LNCAP (cell line): Measurements from ENCODE around the gene DIAPH1.

Source experiments
- TF ChIP-seq, protein P1 (sequence below): fragments of 450-650 bp; IDR thresholded peaks from 2 replicates; pipeline ENCODE4 v1.5.1; 2017; ENCODE audit warnings: mild to moderate bottlenecking

The DIAPH1 gene

DNA sequence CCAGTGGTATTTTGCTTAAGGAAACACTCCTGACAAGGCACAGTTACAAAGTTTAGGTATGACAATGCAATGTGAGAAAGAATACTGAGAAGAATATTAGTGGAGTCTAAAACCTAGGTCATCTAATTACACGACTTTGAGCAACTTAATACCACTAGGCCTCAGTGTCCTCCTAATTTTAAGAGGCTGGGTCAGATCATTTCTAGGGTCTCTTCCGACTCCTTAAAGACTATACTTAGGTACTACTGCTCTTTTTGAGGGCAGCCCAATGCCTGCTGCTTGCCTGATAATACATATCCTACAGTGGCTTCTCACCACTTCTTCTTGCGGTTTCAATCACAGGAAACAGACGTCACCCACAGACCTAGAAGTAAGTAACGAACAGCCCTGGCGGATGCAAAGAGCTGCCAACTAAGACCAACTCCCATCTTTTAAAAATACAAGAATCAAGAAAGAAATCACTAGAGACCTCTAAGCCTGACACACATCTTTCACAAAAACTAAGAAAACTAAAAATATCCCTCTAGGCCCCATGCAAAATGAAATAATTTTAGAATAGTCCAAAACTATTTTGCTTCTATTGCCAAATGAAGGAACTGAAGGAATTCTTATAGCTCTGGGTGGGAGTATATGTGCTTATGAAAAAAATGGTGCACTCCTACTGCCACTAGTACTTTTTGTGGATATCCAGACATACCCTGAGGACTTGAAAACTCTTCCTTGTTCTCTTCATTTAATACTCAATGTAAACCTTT is 13.1 kb downstream of the DIAPH1 start:
- TF ChIP-seq, protein P1, sequence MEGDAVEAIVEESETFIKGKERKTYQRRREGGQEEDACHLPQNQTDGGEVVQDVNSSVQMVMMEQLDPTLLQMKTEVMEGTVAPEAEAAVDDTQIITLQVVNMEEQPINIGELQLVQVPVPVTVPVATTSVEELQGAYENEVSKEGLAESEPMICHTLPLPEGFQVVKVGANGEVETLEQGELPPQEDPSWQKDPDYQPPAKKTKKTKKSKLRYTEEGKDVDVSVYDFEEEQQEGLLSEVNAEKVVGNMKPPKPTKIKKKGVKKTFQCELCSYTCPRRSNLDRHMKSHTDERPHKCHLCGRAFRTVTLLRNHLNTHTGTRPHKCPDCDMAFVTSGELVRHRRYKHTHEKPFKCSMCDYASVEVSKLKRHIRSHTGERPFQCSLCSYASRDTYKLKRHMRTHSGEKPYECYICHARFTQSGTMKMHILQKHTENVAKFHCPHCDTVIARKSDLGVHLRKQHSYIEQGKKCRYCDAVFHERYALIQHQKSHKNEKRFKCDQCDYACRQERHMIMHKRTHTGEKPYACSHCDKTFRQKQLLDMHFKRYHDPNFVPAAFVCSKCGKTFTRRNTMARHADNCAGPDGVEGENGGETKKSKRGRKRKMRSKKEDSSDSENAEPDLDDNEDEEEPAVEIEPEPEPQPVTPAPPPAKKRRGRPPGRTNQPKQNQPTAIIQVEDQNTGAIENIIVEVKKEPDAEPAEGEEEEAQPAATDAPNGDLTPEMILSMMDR: no peak

DNA sequence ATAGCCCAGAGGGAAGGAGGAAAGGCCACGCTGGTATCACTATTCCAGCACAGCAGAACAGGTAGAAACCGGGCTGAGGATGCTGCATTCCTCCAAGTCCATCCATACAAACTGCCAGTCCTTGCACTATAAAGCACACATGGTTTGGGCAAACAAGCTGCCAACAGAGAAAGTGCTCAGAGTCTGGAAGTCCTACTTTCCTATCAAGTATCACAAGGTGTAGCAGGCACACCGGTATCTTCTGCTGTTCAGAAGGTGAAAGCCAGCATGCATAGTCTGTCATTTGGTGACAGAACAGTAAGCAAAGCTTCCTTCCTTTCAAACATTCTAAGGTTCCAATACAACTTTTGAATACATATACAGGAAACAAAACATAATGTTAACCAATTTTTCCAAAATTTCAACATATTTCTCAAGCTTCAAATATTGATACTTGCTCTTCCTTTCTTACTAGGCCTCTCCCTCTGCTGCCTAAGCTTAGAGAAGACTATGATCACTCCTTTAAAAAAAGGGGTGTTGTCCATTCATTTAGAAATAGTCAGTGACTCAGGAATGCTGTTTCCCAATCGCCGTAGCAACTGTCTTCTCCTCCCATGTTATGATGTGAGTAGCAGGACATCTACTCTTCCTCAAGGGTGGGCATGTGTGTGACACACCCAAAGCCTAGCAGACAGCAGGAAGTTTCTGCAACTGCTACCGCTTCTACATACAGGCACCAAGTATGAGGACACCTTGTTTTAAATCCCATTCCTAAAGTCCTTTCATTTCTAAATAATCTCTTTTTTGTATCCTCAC is 14.7 kb downstream of the DIAPH1 start:
- TF ChIP-seq, protein P1: no peak

DNA sequence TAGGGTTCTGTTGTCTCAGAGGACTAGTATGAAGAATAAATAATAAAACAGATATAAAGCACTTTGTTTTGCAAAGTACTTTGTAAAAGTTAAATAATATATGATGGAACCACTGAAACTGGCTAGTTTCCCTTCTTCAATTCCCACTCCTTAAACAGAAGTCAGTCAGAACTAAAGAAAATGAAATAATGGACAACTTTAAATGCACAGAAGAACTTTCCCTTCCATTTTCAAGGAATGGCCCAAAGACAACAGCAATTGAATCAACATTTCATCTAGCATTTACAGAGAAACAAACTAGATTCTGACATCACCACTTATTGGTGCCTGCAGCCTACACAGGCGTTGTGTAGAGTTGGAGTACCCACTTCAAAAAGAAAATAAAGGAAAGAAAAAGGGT is 16.2 kb downstream of the DIAPH1 start:
- TF ChIP-seq, protein P1: no peak

DNA sequence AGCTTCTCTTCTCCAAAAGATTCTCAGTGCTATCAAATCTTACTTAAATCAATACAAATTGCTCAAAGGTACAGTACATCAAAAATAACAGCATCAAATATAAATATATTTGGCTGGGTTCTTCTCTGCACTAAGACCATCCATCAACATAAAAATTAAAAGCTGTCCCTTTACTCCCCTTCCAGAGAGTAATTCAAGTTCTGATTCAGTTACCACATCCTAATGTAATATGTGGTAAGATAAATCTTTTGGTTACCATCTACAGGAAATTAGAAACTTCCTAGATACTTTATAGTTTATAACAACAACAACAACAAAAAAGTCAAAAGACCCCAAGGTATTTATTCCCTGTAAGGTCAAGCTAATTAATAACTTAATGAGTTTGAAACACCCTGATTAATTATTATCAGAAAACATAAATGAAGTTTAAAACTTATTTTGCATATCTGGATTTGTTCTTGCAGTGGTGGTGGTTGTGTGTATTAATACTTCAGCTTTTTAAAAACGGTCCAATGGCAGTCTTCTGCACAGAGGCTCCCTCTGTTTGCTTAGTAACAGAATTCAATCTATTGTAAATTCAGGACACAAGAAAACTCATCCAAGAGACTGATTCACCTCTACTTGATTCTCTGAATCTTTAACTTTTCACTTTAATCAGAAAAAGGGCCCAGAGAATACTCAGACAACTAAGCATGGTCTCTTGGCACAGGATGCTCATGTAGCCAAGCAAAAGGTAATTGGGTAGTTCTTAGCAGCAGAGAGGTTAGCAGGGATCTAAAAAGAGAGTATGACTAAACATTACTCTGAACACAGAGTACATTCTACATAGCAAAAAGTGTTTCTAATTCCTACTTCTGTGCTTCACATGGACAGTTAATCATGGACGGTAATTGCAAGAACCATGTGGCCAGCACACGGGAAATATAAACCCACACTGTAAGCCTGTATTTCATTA is 20.1 kb downstream of the DIAPH1 start:
- TF ChIP-seq, protein P1: no peak

DNA sequence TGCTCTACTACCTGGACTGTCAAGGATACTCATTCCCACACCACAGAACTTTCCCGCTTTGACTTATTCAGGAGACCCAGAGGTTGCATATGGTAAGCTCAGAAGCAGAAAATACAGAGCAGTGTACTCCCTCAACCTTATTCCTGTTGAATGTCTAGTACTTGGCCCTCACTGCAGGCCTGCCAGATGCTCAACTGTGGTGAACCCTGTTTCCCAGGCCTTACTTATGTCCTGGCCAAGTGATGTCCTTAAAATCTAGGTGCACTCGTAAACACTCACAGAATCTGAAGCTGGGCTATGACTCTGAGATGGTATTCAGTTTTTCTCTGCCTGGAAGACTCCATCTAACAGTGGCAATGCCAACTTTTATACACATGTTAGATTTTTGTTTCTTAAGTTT is 21.0 kb downstream of the DIAPH1 start:
- TF ChIP-seq, protein P1: no peak

DNA sequence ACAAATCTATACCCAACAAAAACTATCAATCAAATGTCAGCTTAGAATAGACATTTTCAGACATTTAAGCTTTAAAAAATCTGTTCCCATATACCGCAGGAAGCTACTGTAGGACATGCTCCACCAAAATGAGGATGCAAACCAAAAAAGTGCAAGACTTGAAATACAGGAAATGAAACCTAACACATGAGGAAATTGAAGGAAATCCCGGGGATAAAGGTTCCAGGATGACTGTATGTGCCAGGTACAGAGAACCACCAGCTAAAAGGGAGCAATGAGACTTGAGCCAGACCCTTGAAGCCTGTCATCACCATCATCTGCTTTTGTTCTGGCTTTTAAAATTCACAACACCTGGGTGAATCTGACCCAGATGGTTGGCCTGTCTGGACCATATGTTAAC is 21.4 kb downstream of the DIAPH1 start:
- TF ChIP-seq, protein P1: no peak

DNA sequence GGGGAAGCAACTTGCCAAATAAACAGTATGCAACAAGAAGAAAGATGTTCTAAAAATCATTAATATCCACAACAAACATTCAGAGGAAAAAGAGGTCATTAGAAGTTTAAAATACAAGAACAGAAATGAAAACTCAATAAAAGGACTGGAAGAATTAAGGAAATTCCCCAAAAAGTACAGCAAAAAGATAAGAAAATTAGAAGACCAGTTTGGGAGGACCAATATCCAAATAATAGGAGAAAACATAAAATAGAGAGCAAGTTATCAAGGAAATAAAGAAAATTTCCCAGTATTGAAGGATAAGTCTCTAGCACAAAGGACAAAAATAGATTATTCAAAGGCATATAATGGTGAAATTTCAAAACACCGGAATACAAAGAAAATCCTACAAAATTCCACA is 21.9 kb downstream of the DIAPH1 start:
- TF ChIP-seq, protein P1: no peak
